HuH-7.5 (cell line): ENCODE results near the gene C2CD5.
"Not testable (repeated sequence)": the region's sequence is repeated elsewhere in the genome, so short reads cannot be mapped to it uniquely, and the experiment has no call there.

Experiments
- DNase-seq: peaks from one replicate; pipeline ENCODE4 v3.0.0; 2011; ENCODE audit warnings: low spot score

C2CD5 gene

GRCh38 chr12:22544038-22544979 is at the start of gene C2CD5:
Gene C2CD5 (minus strand): TSS chr12:22544542. CDS start chr12:22544150, 392 bp downstream.
- DNase-seq = peak; percentile 72

GRCh38 chr12:22593864-22594263 is 49.5 kb upstream of the C2CD5 start:
- DNase-seq = no peak

GRCh38 chr12:22588817-22589216 is 44.5 kb upstream of the C2CD5 start:
- peak; percentile 12 for DNase-seq

GRCh38 chr12:22578328-22578727 is 34.0 kb upstream of the C2CD5 start:
- no peak for DNase-seq

GRCh38 chr12:22577667-22578066 is 33.3 kb upstream of the C2CD5 start:
- no peak for DNase-seq

GRCh38 chr12:22576473-22576872 is 32.1 kb upstream of the C2CD5 start:
- DNase-seq = no peak

- no peak for DNase-seq
These were observed 31.7 kb upstream of the C2CD5 start for GRCh38 chr12:22576065-22576464.

GRCh38 chr12:22574921-22575320 is 30.6 kb upstream of the C2CD5 start:
- no peak for DNase-seq

- no peak for DNase-seq
These were observed 28.8 kb upstream of the C2CD5 start for GRCh38 chr12:22573181-22573580.

- no peak for DNase-seq
These were observed 24.9 kb upstream of the C2CD5 start for GRCh38 chr12:22569253-22569652.

- no peak for DNase-seq
These were observed 18.0 kb upstream of the C2CD5 start for GRCh38 chr12:22562036-22563028.

GRCh38 chr12:22554750-22555149 is 10.4 kb upstream of the C2CD5 start:
- not testable (repeated sequence) for DNase-seq

- no peak for DNase-seq
These were observed 7.3 kb upstream of the C2CD5 start for GRCh38 chr12:22551624-22552023.

- no peak for DNase-seq
These were observed 913 bp upstream of the C2CD5 start for GRCh38 chr12:22545255-22545654.

- no peak for DNase-seq
These were observed 900 bp downstream of the C2CD5 start for GRCh38 chr12:22543246-22544037.

GRCh38 chr12:22541496-22542155 is 2.7 kb downstream of the C2CD5 start:
- no peak for DNase-seq

GRCh38 chr12:22539055-22539454 is 5.3 kb downstream of the C2CD5 start:
- DNase-seq = no peak

GRCh38 chr12:22538311-22538710 is 6.0 kb downstream of the C2CD5 start:
- no peak for DNase-seq

GRCh38 chr12:22536971-22537544 is 7.3 kb downstream of the C2CD5 start:
- DNase-seq = no peak

- no peak for DNase-seq
These were observed 7.9 kb downstream of the C2CD5 start for GRCh38 chr12:22536346-22536945.
